Sigmoid colon (tissue), 4 donors: ENCODE measurements around the gene GALNT10.

Experiments used
- EP300 ChIP-seq, 4 donors: sonication (generic); formaldehyde crosslinking; IDR thresholded peaks; one replicate each; pipeline ENCODE4 v1.6.1; 2017; ENCODE audit warnings: antibody characterized with exemption in 4 of 4
- POLR2A ChIP-seq, 2 donors: fragments of 450-650 bp; IDR thresholded peaks; one replicate each; pipeline ENCODE4 v1.6.1; 2016; ENCODE audit warnings: antibody characterized with exemption in 2 of 2, mild to moderate bottlenecking in 2 of 2, moderate library complexity in 2 of 2
- POLR2AphosphoS5 ChIP-seq, 4 donors: sonication (generic); formaldehyde crosslinking; IDR thresholded peaks; one replicate each; pipeline ENCODE4 v1.6.1; 2017; ENCODE audit warnings: antibody characterized with exemption in 4 of 4
- TF ChIP-seq, protein P1 (sequence below), 4 experiments: fragments of 450-650 bp in 3 of 4; fragments of 200-600 bp in 1 of 4; IDR thresholded peaks; one replicate each; pipeline ENCODE4 v1.5.1; 2016 to 2019; ENCODE audit warnings: antibody characterized with exemption in 4 of 4, mild to moderate bottlenecking in 3 of 4, moderate library complexity in 2 of 4

DNA sequence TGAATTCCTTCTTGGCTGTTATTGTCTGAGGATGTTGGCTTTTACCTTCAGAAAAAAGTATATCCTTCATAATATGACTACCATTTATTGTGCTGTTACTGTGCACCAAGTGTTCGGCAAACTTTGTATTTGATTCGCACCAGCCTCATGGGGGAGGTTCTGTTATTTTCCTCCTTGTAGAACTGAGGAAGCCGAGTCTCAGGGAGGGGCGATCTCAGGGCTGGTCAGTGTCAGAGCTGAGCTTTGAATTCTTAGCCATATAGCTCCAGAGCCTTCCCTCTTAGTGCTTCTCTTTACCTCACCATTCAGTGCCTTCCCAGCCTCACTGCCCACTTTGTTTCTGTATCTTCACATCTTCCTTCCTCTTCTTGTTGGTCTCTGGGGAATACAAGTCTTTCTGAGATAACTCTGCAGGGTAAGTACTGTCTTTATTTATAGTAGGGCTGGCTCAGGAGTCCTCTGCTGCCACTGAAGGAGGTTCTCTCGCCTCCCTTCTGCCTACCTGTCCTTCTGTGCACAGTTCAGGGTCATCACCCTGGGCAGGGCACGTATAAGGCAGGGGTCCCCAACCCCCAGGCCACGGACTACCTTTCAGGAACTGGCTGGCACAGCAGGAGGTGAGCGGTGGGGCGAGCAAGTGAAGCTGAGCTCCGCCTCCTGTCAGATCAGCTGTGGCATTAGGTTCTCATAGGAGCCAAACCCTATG is 48.4 kb downstream of the GALNT10 start:
- no peak for TF ChIP-seq POLR2A (IDR thresholded peaks at IDR 0.05)
- TF ChIP-seq, protein P1, sequence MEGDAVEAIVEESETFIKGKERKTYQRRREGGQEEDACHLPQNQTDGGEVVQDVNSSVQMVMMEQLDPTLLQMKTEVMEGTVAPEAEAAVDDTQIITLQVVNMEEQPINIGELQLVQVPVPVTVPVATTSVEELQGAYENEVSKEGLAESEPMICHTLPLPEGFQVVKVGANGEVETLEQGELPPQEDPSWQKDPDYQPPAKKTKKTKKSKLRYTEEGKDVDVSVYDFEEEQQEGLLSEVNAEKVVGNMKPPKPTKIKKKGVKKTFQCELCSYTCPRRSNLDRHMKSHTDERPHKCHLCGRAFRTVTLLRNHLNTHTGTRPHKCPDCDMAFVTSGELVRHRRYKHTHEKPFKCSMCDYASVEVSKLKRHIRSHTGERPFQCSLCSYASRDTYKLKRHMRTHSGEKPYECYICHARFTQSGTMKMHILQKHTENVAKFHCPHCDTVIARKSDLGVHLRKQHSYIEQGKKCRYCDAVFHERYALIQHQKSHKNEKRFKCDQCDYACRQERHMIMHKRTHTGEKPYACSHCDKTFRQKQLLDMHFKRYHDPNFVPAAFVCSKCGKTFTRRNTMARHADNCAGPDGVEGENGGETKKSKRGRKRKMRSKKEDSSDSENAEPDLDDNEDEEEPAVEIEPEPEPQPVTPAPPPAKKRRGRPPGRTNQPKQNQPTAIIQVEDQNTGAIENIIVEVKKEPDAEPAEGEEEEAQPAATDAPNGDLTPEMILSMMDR (IDR thresholded peaks at IDR 0.05), result no peak
- no peak for TF ChIP-seq POLR2AphosphoS5 (IDR thresholded peaks at IDR 0.05)
- no peak for TF ChIP-seq EP300 (IDR thresholded peaks at IDR 0.05)
